NCI-H69 (cell line): ENCODE results near the gene SETD9.

Experiments used
- DNase-seq: peaks from one replicate; lab custom pipeline; 2025; lab: John Stamatoyannopoulos, UW

The SETD9 gene

DNA sequence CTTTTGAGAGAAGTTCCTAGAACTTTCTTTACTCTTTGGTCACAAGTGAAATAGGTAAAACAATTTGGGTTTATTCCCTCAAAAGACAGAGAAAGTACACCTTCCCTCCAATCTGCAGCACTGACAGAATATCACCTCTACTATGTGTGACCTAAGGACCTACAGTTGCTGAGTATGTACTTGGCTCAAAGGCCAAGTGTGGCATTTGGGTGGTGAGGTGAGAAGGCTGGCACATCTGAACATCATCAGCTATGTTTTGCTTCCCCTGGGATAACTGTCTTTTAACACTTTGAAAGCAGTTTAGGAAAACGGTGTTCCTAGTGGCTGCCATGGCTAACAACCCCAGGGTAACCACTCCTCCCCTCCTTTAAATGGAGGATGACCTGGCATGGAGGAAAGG lies 24.9 kb downstream of the SETD9 start:
- no peak for DNase-seq

DNA sequence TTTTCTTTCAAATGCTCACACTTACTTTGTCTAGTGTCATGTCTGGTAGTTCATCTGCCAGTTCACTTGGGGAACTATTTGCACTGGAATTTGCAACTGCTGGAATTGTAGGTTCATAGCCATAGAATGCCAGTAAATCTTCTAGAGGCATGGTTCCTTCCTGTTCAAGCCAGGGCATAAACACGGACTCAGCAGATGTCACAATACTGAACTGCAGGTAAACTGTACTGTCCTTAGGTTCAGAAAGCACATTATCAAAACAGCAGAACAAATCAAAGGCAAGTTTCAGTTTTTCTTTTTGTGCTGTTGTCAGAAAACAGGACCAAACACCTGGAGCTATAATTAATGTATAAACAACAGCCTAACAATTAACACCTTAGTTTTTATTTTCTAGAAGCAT lies 29.5 kb downstream of the SETD9 start:
- no peak for DNase-seq

DNA sequence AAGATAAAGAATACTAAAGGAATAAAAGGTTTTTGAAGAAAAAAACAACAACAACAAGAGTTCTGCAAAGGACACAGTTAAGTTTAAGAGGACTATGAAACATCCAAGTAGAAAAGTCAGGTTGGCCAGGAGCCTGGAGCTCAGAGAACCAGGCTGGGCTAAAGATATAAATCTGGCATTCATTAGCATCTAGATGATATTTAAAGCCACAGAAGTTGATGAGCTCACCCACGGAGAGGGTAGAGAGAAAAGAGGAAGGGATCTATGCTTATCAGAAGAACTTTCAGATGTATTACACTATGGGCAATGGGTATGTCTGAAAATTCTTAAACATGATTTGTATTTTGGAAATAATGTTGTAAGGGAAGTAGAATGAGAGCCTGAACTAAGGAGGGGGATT lies 32.6 kb downstream of the SETD9 start:
- no peak for DNase-seq

DNA sequence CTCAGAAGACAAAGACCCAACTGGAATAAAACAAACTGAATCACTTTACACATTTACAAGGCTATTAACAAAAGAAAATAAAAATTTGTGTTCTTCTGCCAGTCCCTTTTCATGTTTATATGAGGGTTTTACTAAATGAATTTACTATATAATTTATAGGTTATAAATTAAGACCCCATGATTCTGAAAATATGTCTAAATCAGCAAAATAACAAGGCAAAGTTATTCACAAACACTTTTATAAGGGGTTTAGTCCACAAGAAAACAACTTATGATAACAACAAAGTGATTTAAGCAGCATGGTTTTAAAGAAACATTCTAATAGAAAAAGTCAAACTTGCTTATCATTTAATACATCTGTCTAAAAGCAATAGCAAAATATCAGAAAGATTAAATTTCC lies 37.7 kb downstream of the SETD9 start:
- no peak for DNase-seq

DNA sequence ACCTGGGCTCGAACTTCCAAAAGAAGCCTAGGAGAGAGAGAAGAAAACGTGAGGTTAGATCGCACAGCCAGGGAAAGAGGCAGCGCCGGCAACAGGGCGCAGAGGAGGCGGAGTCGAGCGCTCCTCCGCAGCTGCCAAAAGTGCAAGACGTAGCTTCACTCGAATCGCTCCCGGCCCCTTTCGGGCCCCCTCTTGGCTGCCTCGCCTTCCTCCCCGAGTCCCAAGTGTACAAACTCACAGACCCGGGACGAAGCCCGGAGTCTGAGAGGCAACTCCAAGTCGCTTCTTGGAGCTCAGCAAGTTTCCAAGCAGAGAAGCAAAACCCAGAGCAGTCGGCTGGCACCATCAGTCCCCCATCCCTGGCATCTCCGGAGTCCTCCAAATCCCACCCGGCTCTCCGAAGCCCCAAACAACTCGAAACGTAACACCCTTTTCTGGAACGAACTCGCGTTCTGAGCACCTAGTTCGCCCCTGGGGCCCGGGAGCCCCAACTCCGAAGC lies 41.3 kb downstream of the SETD9 start:
- peak; percentile 72 for DNase-seq

DNA sequence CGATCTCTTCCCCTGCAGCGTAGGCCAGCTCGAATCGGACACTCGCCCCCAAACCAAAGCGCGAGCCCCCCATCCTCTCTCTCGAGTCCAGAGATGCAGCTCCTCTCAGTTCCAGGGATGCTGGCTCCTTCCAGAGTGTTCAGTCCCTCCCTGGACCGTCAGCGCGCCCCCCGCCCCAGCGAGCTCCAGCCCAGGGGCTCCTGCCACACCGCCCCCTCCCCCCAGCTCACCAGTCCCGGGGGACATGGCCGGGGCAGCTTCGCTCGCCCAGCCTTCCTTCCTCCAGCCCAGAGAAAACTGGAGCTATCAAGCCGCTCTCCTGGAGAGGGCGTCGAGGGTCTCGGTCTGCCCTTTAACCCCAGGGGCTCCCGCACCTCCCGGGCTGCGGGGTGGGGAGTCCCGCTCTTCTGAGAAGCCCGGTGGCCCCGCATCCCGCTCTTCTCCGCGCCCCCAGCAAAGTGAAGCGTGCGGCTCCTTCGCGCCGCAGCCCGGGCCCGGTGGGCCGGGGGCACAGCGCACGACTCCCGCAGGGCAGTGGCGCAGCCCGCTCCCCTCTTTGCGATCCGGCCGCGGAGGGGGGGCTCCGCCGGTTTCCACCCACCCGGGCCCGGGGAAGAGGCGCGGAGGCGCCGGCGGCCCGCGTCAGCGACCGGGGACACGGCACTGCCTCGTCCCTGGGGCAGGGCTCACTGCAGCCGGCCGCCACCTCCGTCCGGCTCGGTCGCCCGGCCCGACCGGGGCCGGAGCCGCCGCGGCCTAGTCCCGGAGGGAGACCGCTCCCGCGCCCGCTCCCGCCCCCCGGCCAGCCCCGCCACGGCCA lies 41.9 kb downstream of the SETD9 start:
- peak; percentile 61 for DNase-seq

DNA sequence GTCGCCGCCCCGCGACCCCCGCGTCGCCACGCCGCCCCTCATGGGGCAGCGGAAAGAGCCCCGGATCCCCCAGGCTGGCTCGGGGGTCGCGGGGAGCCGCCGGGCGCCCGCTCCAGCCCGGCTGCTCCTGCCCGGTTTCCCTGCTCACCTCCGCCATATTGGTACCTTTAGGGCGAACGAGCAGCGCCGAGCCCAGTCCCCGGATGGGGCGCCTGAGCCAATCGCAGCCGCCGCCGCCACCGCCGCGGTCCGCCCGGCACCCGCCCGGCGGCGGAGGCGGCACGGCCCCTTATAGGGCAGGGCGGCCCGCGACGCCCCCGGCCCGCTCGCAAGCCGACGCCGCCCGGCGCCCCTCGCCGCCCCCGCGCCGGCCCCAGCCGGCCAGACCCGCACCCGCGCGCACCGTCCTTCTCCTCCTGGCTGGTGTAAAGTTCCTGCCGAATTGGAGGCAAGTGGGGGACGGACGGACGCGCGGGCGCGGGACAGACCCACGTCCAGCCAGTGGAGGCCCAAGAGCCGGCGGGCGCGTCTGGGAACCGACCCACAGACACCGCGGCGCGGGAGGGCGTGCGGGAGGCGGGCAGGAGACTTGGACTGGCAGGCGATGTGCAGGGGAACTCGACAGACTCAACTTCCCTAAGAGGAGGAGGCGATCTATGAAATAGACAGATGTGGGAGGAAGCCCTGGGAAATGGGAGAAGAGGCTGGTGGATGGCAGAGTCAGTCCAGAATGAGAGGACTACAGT lies 42.7 kb downstream of the SETD9 start, which contains the start of gene MIER3:
MIER3 (minus strand) TSS at position 178 of the 746 bp plus-strand sequence; CDS start at position 157, 21 bp downstream.
- peak; percentile 88 for DNase-seq

DNA sequence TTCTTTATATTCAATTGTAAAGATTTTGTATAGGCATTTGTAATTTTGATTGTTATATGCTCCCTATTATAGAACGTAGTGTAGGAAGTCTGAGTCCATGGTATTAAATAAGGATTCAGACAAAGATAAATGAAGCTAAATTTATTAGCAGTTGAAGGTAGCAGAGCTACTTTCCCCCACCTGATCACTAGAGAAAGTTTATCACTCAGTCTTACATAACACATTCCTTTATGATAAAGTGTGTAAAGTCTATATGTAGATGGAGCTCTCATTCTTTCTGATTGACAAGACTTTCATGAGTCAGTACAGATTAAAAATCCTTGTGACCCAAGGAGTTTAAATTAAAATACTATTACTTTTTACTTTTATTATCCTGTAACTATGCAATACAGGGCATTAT lies 44.9 kb downstream of the SETD9 start:
- DNase-seq: no peak

DNA sequence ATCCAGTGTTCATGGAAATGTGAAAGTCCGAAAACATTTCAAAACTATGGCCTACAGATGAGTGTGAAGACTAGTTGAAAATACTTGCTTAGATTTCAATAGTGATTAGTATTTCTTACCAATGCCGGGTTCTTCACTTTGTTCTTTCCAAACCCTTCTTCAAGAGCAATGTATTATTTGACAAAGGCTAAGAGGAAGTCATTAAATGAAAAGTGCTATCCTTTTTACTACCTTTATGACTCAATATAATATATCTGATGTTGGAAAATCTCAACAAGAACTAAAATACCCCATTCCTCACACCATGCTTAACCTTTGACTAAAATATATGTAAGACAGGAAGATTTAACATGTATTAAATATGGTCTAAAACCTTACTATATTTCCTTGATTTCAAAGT lies 49.2 kb downstream of the SETD9 start:
- no peak for DNase-seq

DNA sequence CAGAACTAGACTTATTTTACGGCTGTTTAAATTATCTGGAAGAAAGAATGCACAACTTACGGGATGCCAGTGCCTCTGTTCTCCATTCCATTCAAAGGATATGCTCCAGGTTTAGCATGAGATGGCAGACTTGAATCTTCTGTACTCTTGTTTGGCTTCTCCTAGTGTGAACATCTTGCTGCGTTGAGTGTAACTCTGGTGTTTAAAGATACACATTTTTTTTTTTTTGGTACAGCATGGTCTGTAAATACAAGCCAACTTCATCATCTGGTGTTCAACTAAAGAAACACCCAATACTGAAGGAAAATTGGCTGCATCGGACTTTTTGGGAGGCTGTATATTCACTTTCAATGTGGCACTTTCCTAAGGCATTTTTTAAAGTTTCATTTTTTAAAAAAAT lies 49.9 kb downstream of the SETD9 start:
- no peak for DNase-seq

DNA sequence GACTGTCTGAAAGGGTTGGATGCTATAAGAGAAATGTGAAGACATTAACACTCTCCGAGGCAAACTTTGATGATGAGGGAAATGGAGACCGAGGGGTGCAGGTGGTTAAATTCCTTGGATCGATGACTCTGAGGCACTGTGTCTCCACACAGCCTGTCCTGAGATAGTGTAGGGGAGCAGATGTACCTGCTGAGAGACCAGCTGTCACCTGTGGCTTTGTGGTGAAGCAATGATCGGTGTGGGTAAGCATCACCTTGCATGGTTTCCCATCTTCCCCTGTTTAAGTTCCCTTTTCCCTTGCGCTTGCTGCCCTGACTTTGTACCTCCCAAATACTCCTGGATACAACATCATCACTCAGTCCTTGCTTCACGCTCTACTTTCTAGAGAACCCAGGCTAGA lies 52.4 kb downstream of the SETD9 start:
- peak; percentile 70 for DNase-seq

DNA sequence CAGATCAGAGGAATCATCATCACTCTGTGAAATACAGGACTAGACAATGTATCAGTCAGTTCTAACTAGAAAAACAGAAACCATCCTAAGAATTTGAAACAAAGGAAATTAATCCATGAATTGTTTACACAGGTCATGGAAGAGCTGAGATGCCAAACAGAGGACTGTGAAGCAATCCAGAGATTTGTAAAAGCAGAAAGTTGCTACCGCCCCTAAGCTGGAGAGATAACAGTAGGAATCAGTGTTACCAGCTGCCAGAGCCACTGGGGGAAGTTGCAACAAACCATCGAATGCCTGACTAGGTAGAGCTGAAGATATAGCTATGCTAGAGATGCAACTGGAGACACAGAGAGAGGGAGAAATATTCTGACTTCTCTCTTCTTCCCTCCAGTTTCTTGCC lies 52.9 kb downstream of the SETD9 start:
- peak; percentile 16 for DNase-seq

DNA sequence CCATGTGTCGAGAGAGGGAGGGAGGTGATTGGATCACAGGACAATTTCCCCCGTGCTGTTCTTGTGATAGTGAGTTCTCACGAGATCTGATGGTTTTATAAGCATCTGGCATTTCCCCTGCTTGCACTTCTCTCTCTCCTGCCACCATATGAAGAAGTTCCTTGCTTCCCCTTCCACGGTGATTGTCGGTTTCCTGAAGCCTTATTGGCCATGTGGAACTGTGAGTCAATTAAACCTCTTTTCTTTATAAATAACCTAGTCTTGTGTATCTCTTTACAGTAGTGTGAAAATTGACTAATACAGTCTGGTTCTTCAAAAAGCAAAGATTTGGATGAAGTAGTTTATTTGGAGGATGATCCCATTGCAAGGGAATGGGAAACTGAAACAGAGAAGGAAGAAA lies 53.9 kb downstream of the SETD9 start:
- no peak for DNase-seq

DNA sequence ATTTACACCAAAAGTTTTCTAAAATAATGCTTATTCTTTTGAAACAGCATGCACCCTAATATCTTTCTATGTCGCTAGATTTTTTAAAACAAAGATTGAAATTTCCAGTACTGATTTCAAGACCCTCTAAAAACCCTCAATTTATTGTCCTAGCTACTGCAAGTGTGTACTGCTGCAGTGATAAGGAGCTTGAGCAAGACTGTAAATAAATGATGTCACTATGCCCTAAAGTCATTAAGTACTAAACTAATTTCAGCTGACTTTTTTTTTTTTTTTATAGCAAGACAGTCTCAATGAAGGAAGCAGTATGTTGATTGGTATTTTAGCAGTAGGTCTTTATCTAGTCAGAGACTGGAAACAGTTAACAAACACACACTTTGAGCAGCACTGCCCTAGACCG lies 54.8 kb downstream of the SETD9 start:
- DNase-seq: peak; percentile 7
